Endothelial cell of umbilical vein (primary cell): Measurements from ENCODE around the gene PIP4K2B. TPM values are rescaled to one million over a fixed set of nuclear protein-coding genes. Genes with fewer than 3 reads are reported as not detected.

Source experiments
- BruUV-seq: library from RNA; stranded (reverse); fragments of 400-500 nt; replicated peaks from 2 replicates; lab custom pipeline; 2021; lab: Mats Ljungman, UMichigan
- CTCF ChIA-PET: fragments of 300-600, 350-600 bp; sonication (Branson Sonifier 250); formaldehyde crosslinking; loops from one replicate; lab custom pipeline; 2021; ENCODE audit warnings: antibody characterized with exemption, inconsistent platforms; lab: Charles Lee
- POLR2A ChIA-PET: fragments of 300-600, 350-600 bp; sonication (Branson Sonifier 250); formaldehyde crosslinking; loops from one replicate; lab custom pipeline; 2021; ENCODE audit warnings: antibody characterized with exemption, inconsistent platforms; lab: Charles Lee
- DNase-seq: peaks from one replicate; pipeline ENCODE4 v3.0.0-alpha.2; 2011; ENCODE audit warnings: low read depth, low spot score
- FAIRE-seq: peaks from 2 replicates; lab custom pipeline; 2011; peaks lifted over from hg19 to GRCh38; lab: Jason Lieb, UNC
- H2AFZ ChIP-seq: 2 replicates; pipeline ENCODE4 v1.6.0; 2012; ENCODE audit warnings: low read depth, low read length, control low read depth, inconsistent platforms
- H3K27ac ChIP-seq: 2 replicates; pipeline ENCODE4 v1.5.1; 2011; ENCODE audit warnings: low read depth, mild to moderate bottlenecking, control low read depth, low read length, moderate library complexity; ENCODE audit not compliant: insufficient read depth
- H3K27me3 ChIP-seq, 2 experiments: 2 replicates each; pipeline versions ENCODE4 v1.6.0 to v1.6.1; 2011; ENCODE audit warnings: low read length in 2 of 2, mixed read lengths in 1 of 2; ENCODE audit not compliant: control insufficient read depth in 2 of 2, insufficient read depth in 2 of 2
- H3K36me3 ChIP-seq, 2 experiments: 2 replicates in 1 of 2; 3 replicates in 1 of 2; pipeline ENCODE4 v1.5.1; 2011; ENCODE audit warnings: low read length in 2 of 2, mild to moderate bottlenecking in 1 of 2, moderate library complexity in 1 of 2; ENCODE audit not compliant: control insufficient read depth in 2 of 2, insufficient read depth in 2 of 2; ENCODE audit errors: extremely low read depth in 1 of 2
- H3K4me1 ChIP-seq: 3 replicates; pipeline ENCODE4 v1.5.1; 2011; ENCODE audit warnings: mild to moderate bottlenecking, low read length; ENCODE audit not compliant: control insufficient read depth, insufficient read depth; ENCODE audit errors: extremely low read depth
- H3K4me2 ChIP-seq: 2 replicates; pipeline ENCODE4 v1.6.1; 2011; ENCODE audit warnings: low read length, control low read depth, mixed read lengths; ENCODE audit not compliant: insufficient read depth
- H3K4me3 ChIP-seq, 3 experiments: fragments of 200-600 bp in 1 of 3; sonication (generic), shearing (Covaris generic) in 1 of 3; replicated peaks in 1 of 3; 2 replicates each; pipeline ENCODE4 v1.5.1; 2011 to 2016; ENCODE audit warnings: control low read depth in 3 of 3, low read length in 3 of 3, mild to moderate bottlenecking in 2 of 3, inconsistent platforms in 1 of 3, low read depth in 1 of 3, moderate library complexity in 1 of 3; ENCODE audit not compliant: insufficient read depth in 1 of 3
- H3K79me2 ChIP-seq: 2 replicates; pipeline ENCODE4 v1.6.0; 2012; ENCODE audit warnings: low read length, inconsistent platforms; ENCODE audit not compliant: control insufficient read depth, insufficient read depth
- H3K9ac ChIP-seq: replicated peaks from 2 replicates; pipeline ENCODE3; 2011; ENCODE audit warnings: low read length, control low read depth; ENCODE audit not compliant: insufficient read depth; ENCODE audit errors: extremely low read depth
- H3K9me1 ChIP-seq: replicated peaks from 3 replicates; pipeline ENCODE4 v1.6.0; 2011; ENCODE audit warnings: mild to moderate bottlenecking, low read length; ENCODE audit not compliant: control insufficient read depth, insufficient read depth; ENCODE audit errors: extremely low read depth
- H3K9me3 ChIP-seq: replicated peaks from 2 replicates; pipeline ENCODE4 v1.5.1; 2012; ENCODE audit warnings: low read length, inconsistent platforms; ENCODE audit not compliant: control insufficient read depth, insufficient read depth
- H4K20me1 ChIP-seq: replicated peaks from 2 replicates; pipeline ENCODE3; 2011; ENCODE audit warnings: mild to moderate bottlenecking, low read length; ENCODE audit not compliant: control insufficient read depth, insufficient read depth; ENCODE audit errors: extremely low read depth
- CTCF ChIP-seq, 2 donors: IDR thresholded peaks; 1 replicate in 1 of 2; 2 replicates in 1 of 2; pipeline ENCODE4 v1.5.1; 2011; ENCODE audit warnings: low read length in 2 of 2, mild to moderate bottlenecking in 2 of 2, moderate library complexity in 2 of 2, control low read depth in 1 of 2, inconsistent platforms in 1 of 2, low read depth in 1 of 2; ENCODE audit not compliant: insufficient read depth in 1 of 2; ENCODE audit errors: extremely low read depth in 1 of 2
- FOS ChIP-seq: IDR thresholded peaks from 2 replicates; pipeline ENCODE4 v1.6.1; 2011; ENCODE audit warnings: mild to moderate bottlenecking, low read length, moderate library complexity, borderline replicate concordance; ENCODE audit not compliant: insufficient read depth
- GATA2 ChIP-seq: IDR thresholded peaks from 2 replicates; pipeline ENCODE4 v1.7.0; 2011; ENCODE audit warnings: low read depth, mild to moderate bottlenecking, moderate library complexity, mixed read lengths, low read length; ENCODE audit not compliant: insufficient read length, insufficient read depth
- MAX ChIP-seq: IDR thresholded peaks from 2 replicates; pipeline ENCODE4 v1.6.1; 2011; ENCODE audit not compliant: insufficient read depth, insufficient read length
- MYC ChIP-seq: IDR thresholded peaks from one replicate; pipeline ENCODE4 v1.6.1; 2011; ENCODE audit warnings: mild to moderate bottlenecking, low read depth, low read length
- dilution Hi-C: fragments of 300-500 bp; cut with MboI; formaldehyde crosslinking; loops from one replicate; pipeline ENCODE4 v1.15.0; 2019; ENCODE audit warnings: low sequenced_read_pairs; ENCODE audit not compliant: extremely low pct_ligation_motif_present
- intact Hi-C: fragments of 100-400 bp; cut with micrococcal nuclease; formaldehyde crosslinking; loops from one replicate; pipeline ENCODE4 v1.10.0; 2022
- polyA plus RNA-seq, 4 experiments: library from polyadenylated mRNA; depleted of rRNA in 3 of 4; stranded (reverse) in 3 of 4; unstranded in 1 of 4; fragments of >200 nt; gene quantifications; 2 replicates each; pipeline versions ENCODE4 v1.2.1 to v1.2.3, GENCODE V29; 2011 to 2012; ENCODE audit warnings: missing spikeins in 1 of 4
- total RNA-seq: library from RNA; stranded (reverse); gene quantifications from 2 replicates; pipeline ENCODE4 v1.2.3, GENCODE V29; 2021

The PIP4K2B gene
- total and polyA plus RNA-seq, 2 donors (not counting 3 experiments of a cell fraction or from before 2014, with no cell fraction given): 23.1 to 48.8 TPM

GRCh38 chr17:38786372-38786771 is 13.0 kb downstream of the PIP4K2B start:
- Histone ChIP-seq H3K9me1 (no peaks in the 10 kb centered on the region), H3K4me2 (no peak overlapping the region), H2AFZ (no peak overlapping the region), H3K27me3 (no peaks in the 10 kb centered on the region), H3K79me2 (peaks cover 8% of the 10 kb centered on the region), H4K20me1 (no peaks in the 10 kb centered on the region), H3K4me1 (peaks cover 22% of the 10 kb centered on the region), H3K36me3 (peaks cover 14 to 35% of the 10 kb centered on the region in 2 experiments), H3K9ac (no peak overlapping the region), H3K27ac (no peak overlapping the region), H3K4me3 (no peak overlapping the region), H3K9me3 (no peaks in the 10 kb centered on the region)
- DNase-seq: no peak
- POLR2A ChIA-PET: no interaction called here
- intact Hi-C loops (no loop called here), dilution Hi-C loops (no loop called here)
- CTCF ChIA-PET: no interaction called here
- no TSS peak for BruUV-seq
- no peak for TF ChIP-seq CTCF (IDR thresholded peaks at IDR 0.05; ENCODE audit: extremely low read depth in 1 of 2, insufficient read depth in 1 of 2, low read depth in 1 of 2, low read length in 2 of 2)
- TF ChIP-seq GATA2: no peak
- FAIRE-seq: no peak

GRCh38 chr17:38783227-38783626 is 16.1 kb downstream of the PIP4K2B start:
- FAIRE-seq (no peak), DNase-seq (no peak)
- Histone ChIP-seq H4K20me1 (no peaks in the 10 kb centered on the region), H3K27ac (no peak overlapping the region), H3K79me2 (no peaks in the 10 kb centered on the region), H2AFZ (no peak overlapping the region), H3K9me3 (no peaks in the 10 kb centered on the region), H3K4me2 (no peak overlapping the region), H3K4me3 (no peak overlapping the region), H3K36me3 (peaks cover 32 to 60% of the 10 kb centered on the region in 2 experiments), H3K4me1 (no peaks in the 10 kb centered on the region), H3K27me3 (no peaks in the 10 kb centered on the region), H3K9ac (no peak overlapping the region), H3K9me1 (no peaks in the 10 kb centered on the region)
- TF ChIP-seq MYC (no peak), MAX (no peak), CTCF (IDR thresholded peaks at IDR 0.05; ENCODE audit: extremely low read depth in 1 of 2, insufficient read depth in 1 of 2, low read depth in 1 of 2, low read length in 2 of 2) (no peak), GATA2 (no peak), FOS (no peak)
- ChIA-PET POLR2A (no interaction called here), CTCF (no interaction called here)
- BruUV-seq: no TSS peak
- dilution Hi-C loops (no loop called here), intact Hi-C loops (no loop called here)
